H9 (cell line): ENCODE measurements around the gene DSE. TPM values are rescaled to one million over a fixed set of nuclear protein-coding genes. Genes with fewer than 3 reads are reported as not detected.

Experiments used
- DNase-seq: peaks from one replicate; pipeline ENCODE4 v3.0.0-alpha.2; 2017
- H2AFZ ChIP-seq: one replicate; pipeline ENCODE4 v1.6.1; 2013; ENCODE audit warnings: mild to moderate bottlenecking, low read length, control low read depth, moderate library complexity
- H2AK5ac ChIP-seq: 2 replicates; pipeline ENCODE4 v1.6.1; 2013; ENCODE audit warnings: low read length, control low read depth, mixed read lengths; ENCODE audit not compliant: insufficient read length
- H2BK120ac ChIP-seq: one replicate; pipeline ENCODE4 v1.6.1; 2013; ENCODE audit warnings: low read depth, mild to moderate bottlenecking, low read length, control low read depth, inconsistent platforms; ENCODE audit not compliant: poor library complexity, severe bottlenecking
- H2BK12ac ChIP-seq: 2 replicates; pipeline ENCODE4 v1.6.1; 2013; ENCODE audit warnings: low read length, control low read depth, mixed read lengths, low read depth; ENCODE audit not compliant: insufficient read length
- H2BK15ac ChIP-seq: 2 replicates; pipeline ENCODE4 v1.6.1; 2013; ENCODE audit warnings: low read depth, low read length, control low read depth
- H2BK20ac ChIP-seq: one replicate; pipeline ENCODE4 v1.6.1; 2013; ENCODE audit warnings: low read depth, mild to moderate bottlenecking, low read length, control low read depth, inconsistent platforms; ENCODE audit not compliant: poor library complexity, severe bottlenecking
- H2BK5ac ChIP-seq: 2 replicates; pipeline ENCODE4 v1.6.1; 2013; ENCODE audit warnings: low read length, control low read depth, mixed read lengths; ENCODE audit not compliant: insufficient read length
- H3K14ac ChIP-seq: 2 replicates; pipeline ENCODE4 v1.6.1; 2013; ENCODE audit warnings: low read length, control low read depth; ENCODE audit not compliant: insufficient read depth
- H3K18ac ChIP-seq: 2 replicates; pipeline ENCODE4 v1.6.1; 2013; ENCODE audit warnings: low read depth, mild to moderate bottlenecking, mixed read lengths, low read length, control low read depth; ENCODE audit not compliant: insufficient read length
- H3K23ac ChIP-seq: 2 replicates; pipeline ENCODE4 v1.6.1; 2013; ENCODE audit warnings: low read length, control low read depth, mixed read lengths, low read depth; ENCODE audit not compliant: insufficient read length
- H3K23me2 ChIP-seq: 2 replicates; pipeline ENCODE4 v1.6.1; 2013; ENCODE audit warnings: low read depth, mild to moderate bottlenecking, mixed read lengths, low read length, control low read depth; ENCODE audit not compliant: insufficient read length, poor library complexity, severe bottlenecking
- H3K27ac ChIP-seq: 2 replicates; pipeline ENCODE4 v1.5.1; 2013; ENCODE audit warnings: low read length, control low read depth, mixed read lengths, low read depth; ENCODE audit not compliant: insufficient read length
- H3K27me3 ChIP-seq: 2 replicates; pipeline ENCODE4 v1.6.1; 2013; ENCODE audit warnings: low read length, control low read depth, inconsistent platforms; ENCODE audit not compliant: insufficient read depth
- H3K4ac ChIP-seq: 2 replicates; pipeline ENCODE4 v1.6.1; 2013; ENCODE audit warnings: low read depth, mild to moderate bottlenecking, control low read depth, inconsistent platforms, low read length, moderate library complexity
- H3K4me1 ChIP-seq: 2 replicates; pipeline ENCODE4 v1.6.1; 2013; ENCODE audit warnings: low read length, control low read depth, inconsistent platforms; ENCODE audit not compliant: insufficient read depth
- H3K4me2 ChIP-seq: 2 replicates; pipeline ENCODE4 v1.6.1; 2013; ENCODE audit warnings: low read length, control low read depth, mixed read lengths; ENCODE audit not compliant: insufficient read length, insufficient read depth
- H3K56ac ChIP-seq: 2 replicates; pipeline ENCODE4 v1.6.1; 2013; ENCODE audit warnings: low read depth, mild to moderate bottlenecking, mixed read lengths, low read length, control low read depth; ENCODE audit not compliant: insufficient read length
- H3K79me1 ChIP-seq: 2 replicates; pipeline ENCODE4 v1.6.1; 2013; ENCODE audit warnings: low read depth, mild to moderate bottlenecking, moderate library complexity, low read length, control low read depth, inconsistent platforms; ENCODE audit not compliant: insufficient read depth, poor library complexity, severe bottlenecking
- H3K79me2 ChIP-seq: 2 replicates; pipeline ENCODE4 v1.6.1; 2013; ENCODE audit warnings: low read length, control low read depth, inconsistent platforms; ENCODE audit not compliant: insufficient read depth
- H3K9ac ChIP-seq: 2 replicates; pipeline ENCODE4 v1.6.1; 2013; ENCODE audit warnings: low read length, control low read depth, mixed read lengths; ENCODE audit not compliant: insufficient read length; ENCODE audit errors: extremely low read depth
- H3K9me3 ChIP-seq: one replicate; pipeline ENCODE4 v1.6.1; 2013; ENCODE audit warnings: low read depth, low read length, inconsistent platforms; ENCODE audit not compliant: control insufficient read depth
- H3T11ph ChIP-seq: one replicate; pipeline ENCODE4 v1.6.1; 2013; ENCODE audit warnings: mild to moderate bottlenecking, low read length, control low read depth, inconsistent platforms
- H4K20me1 ChIP-seq: one replicate; pipeline ENCODE4 v1.6.1; 2013; ENCODE audit not compliant: control insufficient read depth, insufficient read length, insufficient read depth
- H4K5ac ChIP-seq: 2 replicates; pipeline ENCODE4 v1.6.1; 2013; ENCODE audit warnings: low read depth, mild to moderate bottlenecking, mixed read lengths, low read length, control low read depth; ENCODE audit not compliant: insufficient read length
- H4K8ac ChIP-seq: replicated peaks from 2 replicates; pipeline ENCODE4 v1.6.1; 2013; ENCODE audit warnings: low read length, control low read depth, mixed read lengths, low read depth; ENCODE audit not compliant: insufficient read length
- H4K91ac ChIP-seq: 2 replicates; pipeline ENCODE4 v1.6.1; 2013; ENCODE audit warnings: low read depth, mild to moderate bottlenecking, moderate library complexity, mixed read lengths, low read length, control low read depth; ENCODE audit not compliant: insufficient read length
- H3K27ac Mint-ChIP-seq, 3 experiments: 2 replicates in 2 of 3; 3 replicates in 1 of 3; pipeline ENCODE4 v1.8.0; 2020 to 2021; ENCODE audit warnings: mixed read lengths in 3 of 3, mild to moderate bottlenecking in 1 of 3, moderate library complexity in 1 of 3
- H3K27me3 Mint-ChIP-seq: 2 replicates; pipeline ENCODE4 v1.8.0; 2021; ENCODE audit warnings: low read depth, mild to moderate bottlenecking, moderate library complexity, mixed read lengths
- H3K36me3 Mint-ChIP-seq, 3 experiments: 2 replicates in 2 of 3; 3 replicates in 1 of 3; pipeline ENCODE4 v1.8.0; 2020 to 2021; ENCODE audit warnings: low read depth in 3 of 3, mixed read lengths in 3 of 3; ENCODE audit not compliant: insufficient read depth in 1 of 3
- H3K4me1 Mint-ChIP-seq, 2 experiments: 2 replicates each; pipeline ENCODE4 v1.8.0; 2020; ENCODE audit warnings: mixed read lengths in 2 of 2
- H3K4me3 Mint-ChIP-seq, 2 experiments: 2 replicates in 1 of 2; 3 replicates in 1 of 2; pipeline ENCODE4 v1.8.0; 2020 to 2021; ENCODE audit warnings: mild to moderate bottlenecking in 2 of 2, mixed read lengths in 2 of 2, moderate library complexity in 1 of 2
- H3K9me3 Mint-ChIP-seq, 2 experiments: 2 replicates in 1 of 2; 3 replicates in 1 of 2; pipeline ENCODE4 v1.8.0; 2020; ENCODE audit warnings: mild to moderate bottlenecking in 2 of 2, mixed read lengths in 2 of 2, moderate library complexity in 1 of 2
- total RNA-seq: library from RNA; stranded (reverse); gene quantifications from 2 replicates; pipeline ENCODE4 v1.2.1, GENCODE V29; 2021
- TF ChIP-seq, protein P1 (sequence below): fragments of 200-600 bp; sonication (generic); conservative IDR thresholded peaks from 3 replicates; pipeline ENCODE4 v1.8.0; 2021; ENCODE audit warnings: antibody characterized with exemption, mild to moderate bottlenecking

DSE gene
- total RNA-seq, 1 experiment from 2014 or later, result 45.6 TPM

DNA sequence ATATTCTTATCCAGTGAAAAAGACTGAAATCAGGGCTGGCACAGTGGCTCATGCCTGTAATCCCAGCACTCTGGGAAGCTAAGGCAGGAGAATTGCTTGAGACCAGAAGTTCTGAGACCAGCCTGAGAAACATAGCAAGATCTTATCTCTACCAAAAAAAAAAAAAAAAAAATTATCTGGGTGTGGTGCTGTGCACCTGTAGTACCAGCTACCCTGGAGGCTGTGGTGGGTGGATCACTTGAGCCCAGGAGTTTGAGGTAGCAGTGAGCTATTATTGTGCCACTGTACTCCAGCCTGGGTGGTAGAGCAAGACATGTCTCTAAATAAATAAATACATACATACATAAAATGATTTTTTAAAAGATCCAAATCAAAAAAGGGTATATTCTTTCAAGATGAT lies 96.8 kb downstream of the DSE start:
- Histone ChIP-seq H2AFZ (no peak overlapping the region), H4K5ac (no peak overlapping the region), H3K9ac (no peak overlapping the region), H3K4me1 (peaks cover 2% of the 10 kb centered on the region; the same call in 1 of the 2 replicates), H3K27me3 (no peaks in the 10 kb centered on the region; the same call in 1 of the 2 replicates), H3K18ac (no peak overlapping the region), H3K14ac (no peak overlapping the region), H3T11ph (no peak overlapping the region), H4K20me1 (no peaks in the 10 kb centered on the region), H3K4ac (no peak overlapping the region), H2BK20ac (no peak overlapping the region), H3K23me2 (no peaks in the 10 kb centered on the region), H3K9me3 (no peaks in the 10 kb centered on the region), H2BK120ac (no peak overlapping the region), H4K8ac (no peak overlapping the region), H2BK5ac (no peak overlapping the region), H2AK5ac (no peak overlapping the region), H3K4me2 (no peak overlapping the region), H4K91ac (no peak overlapping the region), H2BK15ac (no peak overlapping the region), H3K23ac (no peak overlapping the region), H3K27ac (no peak overlapping the region), H3K56ac (no peak overlapping the region), H3K79me2 (no peaks in the 10 kb centered on the region), H2BK12ac (no peak overlapping the region), H3K79me1 (no peaks in the 10 kb centered on the region)
- peaks cover 14 to 20% of the 10 kb centered on the region in 2 experiments for H3K4me1 Mint-ChIP-seq
- H3K27me3 Mint-ChIP-seq, result peaks cover 15% of the 10 kb centered on the region
- no peaks in the 10 kb centered on the region for H3K9me3 Mint-ChIP-seq
- no peak for DNase-seq
- H3K4me3 Mint-ChIP-seq, result no peak overlapping the region
- H3K36me3 Mint-ChIP-seq, result no peaks in the 10 kb centered on the region
- TF ChIP-seq, protein P1, sequence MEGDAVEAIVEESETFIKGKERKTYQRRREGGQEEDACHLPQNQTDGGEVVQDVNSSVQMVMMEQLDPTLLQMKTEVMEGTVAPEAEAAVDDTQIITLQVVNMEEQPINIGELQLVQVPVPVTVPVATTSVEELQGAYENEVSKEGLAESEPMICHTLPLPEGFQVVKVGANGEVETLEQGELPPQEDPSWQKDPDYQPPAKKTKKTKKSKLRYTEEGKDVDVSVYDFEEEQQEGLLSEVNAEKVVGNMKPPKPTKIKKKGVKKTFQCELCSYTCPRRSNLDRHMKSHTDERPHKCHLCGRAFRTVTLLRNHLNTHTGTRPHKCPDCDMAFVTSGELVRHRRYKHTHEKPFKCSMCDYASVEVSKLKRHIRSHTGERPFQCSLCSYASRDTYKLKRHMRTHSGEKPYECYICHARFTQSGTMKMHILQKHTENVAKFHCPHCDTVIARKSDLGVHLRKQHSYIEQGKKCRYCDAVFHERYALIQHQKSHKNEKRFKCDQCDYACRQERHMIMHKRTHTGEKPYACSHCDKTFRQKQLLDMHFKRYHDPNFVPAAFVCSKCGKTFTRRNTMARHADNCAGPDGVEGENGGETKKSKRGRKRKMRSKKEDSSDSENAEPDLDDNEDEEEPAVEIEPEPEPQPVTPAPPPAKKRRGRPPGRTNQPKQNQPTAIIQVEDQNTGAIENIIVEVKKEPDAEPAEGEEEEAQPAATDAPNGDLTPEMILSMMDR, result no peak
- H3K27ac Mint-ChIP-seq, result no peak overlapping the region
